ENCODE measurements around the gene EXOC4.

The EXOC4 gene

DNA sequence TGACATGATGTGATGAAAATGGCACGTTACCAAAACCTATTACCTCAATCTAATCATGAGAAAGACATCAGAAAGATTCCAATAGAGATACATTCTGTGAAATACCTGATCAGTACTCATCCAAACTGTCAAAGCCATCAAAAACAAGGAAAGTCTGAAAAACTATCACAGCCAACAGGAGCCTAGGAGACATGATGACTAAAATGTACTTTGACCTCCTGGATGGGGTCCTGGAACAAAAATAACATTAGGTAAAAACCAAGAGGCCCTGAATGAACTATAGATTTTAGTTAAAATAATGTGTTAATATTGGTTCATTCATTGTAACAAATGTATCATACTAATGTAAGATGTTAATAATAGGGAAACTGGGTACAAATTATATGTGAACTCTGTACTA is 760.4 kb downstream of the EXOC4 start:
- H3K4me1 ChIP-seq (ENCODE audit: control insufficient read depth, insufficient read depth, low read length): no peaks in the 10 kb centered on the region
- no peaks in the 10 kb centered on the region for H3K36me3 ChIP-seq (ENCODE audit: control insufficient read depth, insufficient read depth, low read length, severe bottlenecking)
- H3K27me3 ChIP-seq (replicated peaks; ENCODE audit: control insufficient read depth, insufficient read depth, low read length): no peaks in the 10 kb centered on the region
- H3K9me3 ChIP-seq (ENCODE audit: control insufficient read depth, low read length): no peaks in the 10 kb centered on the region
- DNase-seq (ENCODE audit: low read depth): no peak
- no peak overlapping the region for H3K9ac ChIP-seq (ENCODE audit: low read length)
- no peak overlapping the region for H3K4me3 ChIP-seq (ENCODE audit: low read length)

DNA sequence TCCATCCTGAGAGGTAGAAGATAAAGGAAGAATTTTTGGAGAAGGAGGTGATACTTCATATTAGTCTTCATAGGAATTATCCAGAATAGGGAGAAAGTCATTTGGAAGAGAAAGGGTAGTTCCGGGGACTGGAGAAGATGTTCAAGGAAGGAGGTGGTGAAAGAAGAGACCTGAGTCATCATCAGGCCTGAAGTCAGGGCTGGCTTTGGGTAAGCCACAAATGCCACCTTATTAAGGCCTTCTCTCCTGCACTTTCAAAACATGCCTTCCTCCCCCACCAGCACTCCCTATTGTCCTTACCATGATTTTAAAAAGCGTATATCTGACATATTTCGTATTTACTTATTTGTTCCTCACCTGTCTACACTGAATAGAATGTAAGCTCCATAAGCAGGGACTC is 762.1 kb downstream of the EXOC4 start:
- Histone ChIP-seq H3K9me3 (ENCODE audit: control insufficient read depth, low read length) (no peaks in the 10 kb centered on the region), H3K27me3 (replicated peaks; ENCODE audit: control insufficient read depth, insufficient read depth, low read length) (no peaks in the 10 kb centered on the region), H3K4me1 (ENCODE audit: control insufficient read depth, insufficient read depth, low read length) (no peaks in the 10 kb centered on the region), H3K36me3 (ENCODE audit: control insufficient read depth, insufficient read depth, low read length, severe bottlenecking) (no peaks in the 10 kb centered on the region), H3K4me3 (ENCODE audit: low read length) (no peak overlapping the region), H3K9ac (ENCODE audit: low read length) (no peak overlapping the region)
- no peak for DNase-seq (ENCODE audit: low read depth)

GRCh38 chr7:134016223-134016941 is 763.5 kb downstream of the EXOC4 start:
- no peak overlapping the region for H3K4me3 ChIP-seq (ENCODE audit: low read length)
- H3K9me3 ChIP-seq (ENCODE audit: control insufficient read depth, low read length): no peaks in the 10 kb centered on the region
- DNase-seq (ENCODE audit: low read depth): peak; percentile 71
- no peaks in the 10 kb centered on the region for H3K36me3 ChIP-seq (ENCODE audit: control insufficient read depth, insufficient read depth, low read length, severe bottlenecking)
- no peaks in the 10 kb centered on the region for H3K4me1 ChIP-seq (ENCODE audit: control insufficient read depth, insufficient read depth, low read length)
- H3K27me3 ChIP-seq (replicated peaks; ENCODE audit: control insufficient read depth, insufficient read depth, low read length): no peaks in the 10 kb centered on the region
- H3K9ac ChIP-seq (ENCODE audit: low read length): no peak overlapping the region

DNA sequence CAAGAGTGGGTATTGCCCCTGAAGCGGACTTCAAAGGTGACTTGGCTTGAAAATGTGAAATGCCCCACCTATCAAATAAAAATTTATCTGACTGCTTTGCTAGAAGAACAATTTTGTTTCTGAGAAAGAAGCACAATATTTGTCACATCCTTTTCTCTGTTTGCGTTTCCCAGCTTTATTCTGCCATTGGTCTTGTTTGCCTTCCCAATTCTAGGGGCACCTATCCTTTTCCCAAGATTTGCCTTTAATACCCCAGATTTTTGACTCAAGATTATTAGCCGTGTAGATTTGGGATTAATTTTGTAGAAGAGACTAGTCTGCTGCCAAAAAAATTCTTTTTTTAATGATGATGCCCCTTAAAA is 764.0 kb downstream of the EXOC4 start:
- no peaks in the 10 kb centered on the region for H3K27me3 ChIP-seq (replicated peaks; ENCODE audit: control insufficient read depth, insufficient read depth, low read length)
- H3K36me3 ChIP-seq (ENCODE audit: control insufficient read depth, insufficient read depth, low read length, severe bottlenecking): no peaks in the 10 kb centered on the region
- no peak for DNase-seq (ENCODE audit: low read depth)
- no peak overlapping the region for H3K9ac ChIP-seq (ENCODE audit: low read length)
- H3K9me3 ChIP-seq (ENCODE audit: control insufficient read depth, low read length): no peaks in the 10 kb centered on the region
- no peak overlapping the region for H3K4me3 ChIP-seq (ENCODE audit: low read length)
- H3K4me1 ChIP-seq (ENCODE audit: control insufficient read depth, insufficient read depth, low read length): no peaks in the 10 kb centered on the region

- Histone ChIP-seq H3K9ac (ENCODE audit: low read length) (no peak overlapping the region), H3K4me3 (ENCODE audit: low read length) (no peak overlapping the region), H3K9me3 (ENCODE audit: control insufficient read depth, low read length) (no peaks in the 10 kb centered on the region), H3K36me3 (ENCODE audit: control insufficient read depth, insufficient read depth, low read length, severe bottlenecking) (no peaks in the 10 kb centered on the region), H3K27me3 (replicated peaks; ENCODE audit: control insufficient read depth, insufficient read depth, low read length) (no peaks in the 10 kb centered on the region), H3K4me1 (ENCODE audit: control insufficient read depth, insufficient read depth, low read length) (no peaks in the 10 kb centered on the region)
- DNase-seq (ENCODE audit: low read depth): no peak
These were observed 765.4 kb downstream of the EXOC4 start for GRCh38 chr7:134018306-134018705.

- Histone ChIP-seq H3K9me3 (ENCODE audit: control insufficient read depth, low read length) (no peaks in the 10 kb centered on the region), H3K9ac (ENCODE audit: low read length) (no peak overlapping the region), H3K4me1 (ENCODE audit: control insufficient read depth, insufficient read depth, low read length) (no peaks in the 10 kb centered on the region), H3K36me3 (ENCODE audit: control insufficient read depth, insufficient read depth, low read length, severe bottlenecking) (no peaks in the 10 kb centered on the region), H3K4me3 (ENCODE audit: low read length) (no peak overlapping the region), H3K27me3 (replicated peaks; ENCODE audit: control insufficient read depth, insufficient read depth, low read length) (no peaks in the 10 kb centered on the region)
- DNase-seq (ENCODE audit: low read depth): no peak
These were observed 766.4 kb downstream of the EXOC4 start for GRCh38 chr7:134019251-134019650.

- no peaks in the 10 kb centered on the region for H3K36me3 ChIP-seq (ENCODE audit: control insufficient read depth, insufficient read depth, low read length, severe bottlenecking)
- no peak overlapping the region for H3K9ac ChIP-seq (ENCODE audit: low read length)
- H3K4me3 ChIP-seq (ENCODE audit: low read length): no peak overlapping the region
- H3K4me1 ChIP-seq (ENCODE audit: control insufficient read depth, insufficient read depth, low read length): no peaks in the 10 kb centered on the region
- no peaks in the 10 kb centered on the region for H3K27me3 ChIP-seq (replicated peaks; ENCODE audit: control insufficient read depth, insufficient read depth, low read length)
- no peaks in the 10 kb centered on the region for H3K9me3 ChIP-seq (ENCODE audit: control insufficient read depth, low read length)
- no peak for DNase-seq (ENCODE audit: low read depth)
These were observed 769.0 kb downstream of the EXOC4 start for GRCh38 chr7:134021836-134022235.

GRCh38 chr7:134022286-134022911 is 769.5 kb downstream of the EXOC4 start:
- no peak for DNase-seq (ENCODE audit: low read depth)
- H3K9me3 ChIP-seq (ENCODE audit: control insufficient read depth, low read length): no peaks in the 10 kb centered on the region
- no peak overlapping the region for H3K4me3 ChIP-seq (ENCODE audit: low read length)
- no peaks in the 10 kb centered on the region for H3K27me3 ChIP-seq (replicated peaks; ENCODE audit: control insufficient read depth, insufficient read depth, low read length)
- H3K9ac ChIP-seq (ENCODE audit: low read length): no peak overlapping the region
- no peaks in the 10 kb centered on the region for H3K4me1 ChIP-seq (ENCODE audit: control insufficient read depth, insufficient read depth, low read length)
- H3K36me3 ChIP-seq (ENCODE audit: control insufficient read depth, insufficient read depth, low read length, severe bottlenecking): no peaks in the 10 kb centered on the region

DNA sequence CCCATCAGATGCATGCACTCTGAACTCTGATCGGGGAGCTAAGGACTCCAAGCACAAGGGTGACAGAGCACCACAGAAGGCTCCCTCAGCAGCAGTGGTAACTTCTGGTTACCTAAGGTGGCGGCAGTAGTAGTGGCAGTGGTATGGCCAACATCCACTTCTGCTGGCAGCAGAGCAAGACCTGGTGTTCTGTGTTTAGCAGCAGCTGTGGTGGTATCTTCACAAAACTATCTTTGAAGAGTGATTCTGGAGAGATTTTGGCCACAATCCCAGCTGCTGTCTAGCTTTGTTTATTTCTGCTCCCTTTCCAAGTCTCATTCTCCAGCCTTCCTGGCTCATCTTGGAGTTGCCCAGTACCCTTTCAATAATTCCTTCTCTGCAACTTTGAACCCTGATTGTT is 771.9 kb downstream of the EXOC4 start:
- no peaks in the 10 kb centered on the region for H3K4me1 ChIP-seq (ENCODE audit: control insufficient read depth, insufficient read depth, low read length)
- peak; percentile 11 for DNase-seq (ENCODE audit: low read depth)
- H3K27me3 ChIP-seq (replicated peaks; ENCODE audit: control insufficient read depth, insufficient read depth, low read length): no peaks in the 10 kb centered on the region
- no peaks in the 10 kb centered on the region for H3K36me3 ChIP-seq (ENCODE audit: control insufficient read depth, insufficient read depth, low read length, severe bottlenecking)
- H3K4me3 ChIP-seq (ENCODE audit: low read length): no peak overlapping the region
- H3K9ac ChIP-seq (ENCODE audit: low read length): no peak overlapping the region
- peaks cover 3% of the 10 kb centered on the region for H3K9me3 ChIP-seq (ENCODE audit: control insufficient read depth, low read length)

DNA sequence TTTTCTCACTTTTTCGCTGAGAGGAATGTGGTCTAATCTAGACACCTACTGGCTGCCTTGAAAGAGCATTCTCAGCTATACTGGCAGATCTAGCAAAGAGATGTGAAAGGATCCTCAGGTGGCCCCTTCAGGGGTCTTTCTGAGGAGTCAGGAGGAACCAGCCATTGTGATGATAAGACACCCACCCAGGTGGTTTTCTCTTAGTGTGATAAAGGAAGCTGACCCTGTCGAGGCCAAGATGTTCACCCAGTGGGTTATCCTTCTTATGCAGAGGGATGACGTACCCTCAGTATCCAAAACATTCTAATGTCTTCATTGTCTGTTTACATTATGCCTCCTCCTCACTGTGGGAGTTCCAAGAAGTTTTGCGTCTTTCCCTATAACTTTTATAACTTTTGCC is 776.0 kb downstream of the EXOC4 start:
- Histone ChIP-seq H3K4me1 (ENCODE audit: control insufficient read depth, insufficient read depth, low read length) (no peaks in the 10 kb centered on the region), H3K9me3 (ENCODE audit: control insufficient read depth, low read length) (peaks cover 3% of the 10 kb centered on the region)
- DNase-seq (ENCODE audit: low read depth): no peak

GRCh38 chr7:134029743-134030142 is 776.9 kb downstream of the EXOC4 start:
- no peak overlapping the region for H3K4me3 ChIP-seq (ENCODE audit: low read length)
- H3K9me3 ChIP-seq (ENCODE audit: control insufficient read depth, low read length): peaks cover 3% of the 10 kb centered on the region
- no peaks in the 10 kb centered on the region for H3K36me3 ChIP-seq (ENCODE audit: control insufficient read depth, insufficient read depth, low read length, severe bottlenecking)
- no peak overlapping the region for H3K9ac ChIP-seq (ENCODE audit: low read length)
- H3K27me3 ChIP-seq (replicated peaks; ENCODE audit: control insufficient read depth, insufficient read depth, low read length): no peaks in the 10 kb centered on the region
- no peak for DNase-seq (ENCODE audit: low read depth)
- H3K4me1 ChIP-seq (ENCODE audit: control insufficient read depth, insufficient read depth, low read length): no peaks in the 10 kb centered on the region

More for the DNA sequence above, 776.0 kb downstream of the EXOC4 start:
- Histone ChIP-seq H3K36me3 (ENCODE audit: control insufficient read depth, insufficient read depth, low read length, severe bottlenecking) (no peaks in the 10 kb centered on the region), H3K27me3 (replicated peaks; ENCODE audit: control insufficient read depth, insufficient read depth, low read length) (no peaks in the 10 kb centered on the region), H3K4me3 (ENCODE audit: low read length) (no peak overlapping the region), H3K9ac (ENCODE audit: low read length) (no peak overlapping the region)

DNA sequence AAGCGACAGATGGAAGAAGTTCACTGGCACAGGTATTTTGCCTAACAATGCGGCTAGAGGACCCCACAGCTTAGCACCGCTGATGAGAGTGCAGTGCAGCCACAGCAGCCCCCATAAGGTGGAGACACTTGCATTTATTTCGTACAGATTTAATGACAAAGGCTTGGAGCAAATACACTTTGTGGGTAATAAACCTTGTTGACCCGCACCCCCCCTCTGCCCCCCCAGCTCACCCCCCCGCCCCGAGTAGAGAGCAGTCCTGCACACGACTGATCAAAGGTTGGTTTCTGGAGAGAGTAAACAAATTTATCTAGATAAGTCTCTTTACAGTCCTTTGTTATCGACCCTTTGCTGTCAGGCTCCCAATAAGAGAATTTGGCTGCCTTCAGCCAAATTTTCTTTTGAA is 777.6 kb downstream of the EXOC4 start:
- no peak for DNase-seq (ENCODE audit: low read depth)
- Histone ChIP-seq H3K4me3 (ENCODE audit: low read length) (no peak overlapping the region), H3K9me3 (ENCODE audit: control insufficient read depth, low read length) (peaks cover 3% of the 10 kb centered on the region)

More for the DNA sequence above, 777.6 kb downstream of the EXOC4 start:
- Histone ChIP-seq H3K4me1 (ENCODE audit: control insufficient read depth, insufficient read depth, low read length) (no peaks in the 10 kb centered on the region), H3K27me3 (replicated peaks; ENCODE audit: control insufficient read depth, insufficient read depth, low read length) (no peaks in the 10 kb centered on the region), H3K36me3 (ENCODE audit: control insufficient read depth, insufficient read depth, low read length, severe bottlenecking) (no peaks in the 10 kb centered on the region), H3K9ac (ENCODE audit: low read length) (no peak overlapping the region)

Measured in adipocyte (in vitro differentiated cells).